Skin of body (tissue), 2 donors: ENCODE results near the gene B4GALNT4. TPM values are rescaled to one million over a fixed set of nuclear protein-coding genes. Genes with fewer than 3 reads are reported as not detected.
"Not testable (repeated sequence)": the region's sequence is repeated elsewhere in the genome, so short reads cannot be mapped to it uniquely, and the experiment has no call there.

Experiments used
- DNase-seq: peaks from one replicate; lab custom pipeline; 2025; lab: John Stamatoyannopoulos, UW
- total RNA-seq: library from RNA; depleted of rRNA; stranded (reverse); fragments of >200 nt; gene quantifications from one replicate; pipeline ENCODE4 v1.2.3, GENCODE V29; 2014

The B4GALNT4 gene
- total RNA-seq, 1 donor from 2014 or later = 10.8 TPM

- DNase-seq = no peak
Measured at GRCh38 chr11:334264-334994, 34.9 kb upstream of the B4GALNT4 start.

- peak; percentile 49 for DNase-seq
Measured at GRCh38 chr11:335779-336658, 33.3 kb upstream of the B4GALNT4 start.

GRCh38 chr11:336659-337198 is 32.6 kb upstream of the B4GALNT4 start:
- DNase-seq = peak; percentile 24

GRCh38 chr11:337711-338110 is 31.6 kb upstream of the B4GALNT4 start:
- no peak for DNase-seq

GRCh38 chr11:339963-340362 is 29.3 kb upstream of the B4GALNT4 start:
- no peak for DNase-seq

- DNase-seq = peak; percentile 80
Measured at GRCh38 chr11:340539-341512, 28.5 kb upstream of the B4GALNT4 start.

- DNase-seq = no peak
Measured at GRCh38 chr11:342328-342727, 27.0 kb upstream of the B4GALNT4 start.

GRCh38 chr11:344836-345578 is 24.3 kb upstream of the B4GALNT4 start:
- DNase-seq = no peak

GRCh38 chr11:346529-346928 is 22.8 kb upstream of the B4GALNT4 start:
- no peak for DNase-seq

- DNase-seq = not testable (repeated sequence)
Measured at GRCh38 chr11:349270-349954, 19.9 kb upstream of the B4GALNT4 start.

GRCh38 chr11:350033-350722 is 19.1 kb upstream of the B4GALNT4 start:
- not testable (repeated sequence) for DNase-seq

- no peak for DNase-seq
Measured at GRCh38 chr11:350723-351255, 18.5 kb upstream of the B4GALNT4 start.

GRCh38 chr11:351411-351810 is 17.9 kb upstream of the B4GALNT4 start:
- no peak for DNase-seq

- no peak for DNase-seq
Measured at GRCh38 chr11:352456-353031, 16.8 kb upstream of the B4GALNT4 start.

GRCh38 chr11:353179-353873 is 16.0 kb upstream of the B4GALNT4 start:
- peak; percentile 80 for DNase-seq

GRCh38 chr11:355581-356458 is 13.5 kb upstream of the B4GALNT4 start:
- peak; percentile 99 for DNase-seq

- no peak for DNase-seq
Measured at GRCh38 chr11:356610-357009, 12.7 kb upstream of the B4GALNT4 start.
